Inflammatory macrophage treated with lipopolysaccharide for 1 hour (primary cell): ENCODE results near the gene ZNF483.
"Not testable (repeated sequence)": the region's sequence is repeated elsewhere in the genome, so short reads cannot be mapped to it uniquely, and the experiment has no call there.

Experiments
- DNase-seq, 2 donors: peaks; one replicate each; pipeline ENCODE4 v3.0.0-alpha.2; 2020 to 2022

ZNF483 gene

GRCh38 chr9:111548623-111549022 lies 23.6 kb downstream of the ZNF483 start:
- DNase-seq: no peak

GRCh38 chr9:111555425-111555824 lies 30.4 kb downstream of the ZNF483 start:
- DNase-seq: not testable (repeated sequence)

- DNase-seq: peak in 1 of 2 donors; percentile 20
These were observed 34.1 kb downstream of the ZNF483 start for GRCh38 chr9:111559000-111559610.

GRCh38 chr9:111561165-111561719 lies 36.3 kb downstream of the ZNF483 start:
- DNase-seq: no peak

GRCh38 chr9:111566234-111566633 lies 41.3 kb downstream of the ZNF483 start:
- no peak for DNase-seq

- not testable (repeated sequence) for DNase-seq
These were observed 43.1 kb downstream of the ZNF483 start for GRCh38 chr9:111568127-111568526.

GRCh38 chr9:111572950-111573604 lies 48.1 kb downstream of the ZNF483 start:
- DNase-seq: no peak

- DNase-seq: no peak
These were observed 57.9 kb downstream of the ZNF483 start for GRCh38 chr9:111582888-111583287.

- no peak for DNase-seq
These were observed 61.4 kb downstream of the ZNF483 start for GRCh38 chr9:111586378-111586777.

- no peak for DNase-seq
These were observed 63.9 kb downstream of the ZNF483 start for GRCh38 chr9:111588846-111589245.

GRCh38 chr9:111597852-111598732 lies 73.1 kb downstream of the ZNF483 start:
- DNase-seq: peak; percentile 36 to 51

- DNase-seq: peak; percentile 7 to 26
These were observed 73.7 kb downstream of the ZNF483 start for GRCh38 chr9:111598733-111599091.

- peak; percentile 78 to 87 for DNase-seq
These were observed 74.3 kb downstream of the ZNF483 start, which contains the start of gene PTGR1 for GRCh38 chr9:111599092-111599954. PTGR1 (minus strand) TSS chr9:111599647; CDS start chr9:111597422, 2,225 bp downstream.

GRCh38 chr9:111599955-111600343 lies 75.0 kb downstream of the ZNF483 start:
- DNase-seq: no peak

- peak; percentile 15 to 16 for DNase-seq
These were observed 76.4 kb downstream of the ZNF483 start for GRCh38 chr9:111601237-111602018.

- no peak for DNase-seq
These were observed 78.1 kb downstream of the ZNF483 start for GRCh38 chr9:111603041-111603440.

GRCh38 chr9:111604054-111604615 lies 79.2 kb downstream of the ZNF483 start:
- DNase-seq: no peak

GRCh38 chr9:111605041-111605559 lies 80.1 kb downstream of the ZNF483 start:
- DNase-seq: no peak

- no peak for DNase-seq
These were observed 85.2 kb downstream of the ZNF483 start for GRCh38 chr9:111610149-111610548.

- no peak for DNase-seq
These were observed 85.9 kb downstream of the ZNF483 start for GRCh38 chr9:111610845-111611244.
